ENCODE measurements around the gene SIRT5. TPM values are rescaled to one million over a fixed set of nuclear protein-coding genes. Genes with fewer than 3 reads are reported as not detected.

SIRT5 gene
- total RNA-seq, 2 donors from 2014 or later: 13.0 to 16.5 TPM

- intact Hi-C loops (cut with DNase I, micrococcal nuclease): no loop called here
- ATAC-seq (no peak), DNase-seq (no peak)
Measured at GRCh38 chr6:13545885-13546284, 28.5 kb upstream of the SIRT5 start.

- DNase-seq (no peak), ATAC-seq (peak; percentile 92)
- intact Hi-C loops (cut with DNase I, micrococcal nuclease): no loop called here
Measured at GRCh38 chr6:13548500-13549210, 25.7 kb upstream of the SIRT5 start.

GRCh38 chr6:13550656-13551055 is 23.7 kb upstream of the SIRT5 start:
- intact Hi-C loops (cut with DNase I, micrococcal nuclease): no loop called here
- no peak for ATAC-seq
- DNase-seq: no peak

- no peak for ATAC-seq
- no peak for DNase-seq
- intact Hi-C loops (cut with DNase I, micrococcal nuclease): no loop called here
Measured at GRCh38 chr6:13553646-13554045, 20.8 kb upstream of the SIRT5 start.

- peak; percentile 21 for ATAC-seq
- DNase-seq: no peak
- intact Hi-C loops (cut with DNase I, micrococcal nuclease): no loop called here
Measured at GRCh38 chr6:13554929-13555333, 19.5 kb upstream of the SIRT5 start.

GRCh38 chr6:13557841-13558240 is 16.6 kb upstream of the SIRT5 start:
- no peak for ATAC-seq
- DNase-seq: no peak
- intact Hi-C loops (cut with DNase I, micrococcal nuclease): no loop called here

- no peak for ATAC-seq
- intact Hi-C loops (cut with DNase I, micrococcal nuclease): no loop called here
- DNase-seq: no peak
Measured at GRCh38 chr6:13558718-13559117, 15.7 kb upstream of the SIRT5 start.

GRCh38 chr6:13559251-13559650 is 15.2 kb upstream of the SIRT5 start:
- intact Hi-C loops (cut with DNase I, micrococcal nuclease): no loop called here
- DNase-seq (no peak), ATAC-seq (no peak)

GRCh38 chr6:13559968-13560650 is 14.3 kb upstream of the SIRT5 start:
- ATAC-seq: no peak
- intact Hi-C loops (cut with DNase I, micrococcal nuclease): no loop called here
- no peak for DNase-seq

GRCh38 chr6:13560651-13561044 is 13.8 kb upstream of the SIRT5 start:
- ATAC-seq: no peak
- intact Hi-C loops (cut with DNase I, micrococcal nuclease): no loop called here

GRCh38 chr6:13561624-13562267 is 12.7 kb upstream of the SIRT5 start:
- ATAC-seq (no peak), DNase-seq (no peak)
- intact Hi-C loops (cut with DNase I, micrococcal nuclease): no loop called here

More at GRCh38 chr6:13560651-13561044, 13.8 kb upstream of the SIRT5 start:
- no peak for DNase-seq

GRCh38 chr6:13563009-13563408 is 11.4 kb upstream of the SIRT5 start:
- no peak for ATAC-seq
- intact Hi-C loops (cut with DNase I, micrococcal nuclease): no loop called here
- DNase-seq: no peak

- intact Hi-C loops (cut with DNase I, micrococcal nuclease): no loop called here
- no peak for DNase-seq
- ATAC-seq: no peak
Measured at GRCh38 chr6:13565921-13566320, 8.5 kb upstream of the SIRT5 start.

- intact Hi-C loops (cut with DNase I, micrococcal nuclease): no loop called here
- no peak for ATAC-seq
- DNase-seq: no peak
Measured at GRCh38 chr6:13566500-13566899, 7.9 kb upstream of the SIRT5 start.

- ATAC-seq (no peak), DNase-seq (no peak)
- intact Hi-C loops (cut with DNase I, micrococcal nuclease): no loop called here
Measured at GRCh38 chr6:13568970-13569369, 5.4 kb upstream of the SIRT5 start.

GRCh38 chr6:13572240-13572639 is 2.2 kb upstream of the SIRT5 start:
- intact Hi-C loops (cut with DNase I, micrococcal nuclease): no loop called here
- ATAC-seq (no peak), DNase-seq (no peak)

- DNase-seq (no peak), ATAC-seq (no peak)
- intact Hi-C loops (cut with DNase I, micrococcal nuclease): no loop called here
Measured at GRCh38 chr6:13572951-13573654, 1.3 kb upstream of the SIRT5 start.

- DNase-seq (peak; percentile 44 to 52), ATAC-seq (no peak)
- intact Hi-C loops (cut with DNase I, micrococcal nuclease): no loop called here
Measured at GRCh38 chr6:13573669-13574110, 711 bp upstream of the SIRT5 start.

- DNase-seq (peak in 1 of 2 donors; percentile 96), ATAC-seq (peak; percentile 89)
- intact Hi-C loops (cut with DNase I, micrococcal nuclease): no loop called here
Measured at GRCh38 chr6:13574149-13574570, 241 bp upstream of the SIRT5 start.
